ENCODE data around the gene MAGI1.

- TF ChIP-seq POLR2A (IDR thresholded peaks at IDR 0.05) (no peak), POLR2AphosphoS5 (IDR thresholded peaks at IDR 0.05) (peak in 1 of 4 donors; percentile 6)
These were observed 123.2 kb downstream of the MAGI1 start for GRCh38 chr3:65915477-65915876.
